ENCODE data around the gene POMT2.

DNA sequence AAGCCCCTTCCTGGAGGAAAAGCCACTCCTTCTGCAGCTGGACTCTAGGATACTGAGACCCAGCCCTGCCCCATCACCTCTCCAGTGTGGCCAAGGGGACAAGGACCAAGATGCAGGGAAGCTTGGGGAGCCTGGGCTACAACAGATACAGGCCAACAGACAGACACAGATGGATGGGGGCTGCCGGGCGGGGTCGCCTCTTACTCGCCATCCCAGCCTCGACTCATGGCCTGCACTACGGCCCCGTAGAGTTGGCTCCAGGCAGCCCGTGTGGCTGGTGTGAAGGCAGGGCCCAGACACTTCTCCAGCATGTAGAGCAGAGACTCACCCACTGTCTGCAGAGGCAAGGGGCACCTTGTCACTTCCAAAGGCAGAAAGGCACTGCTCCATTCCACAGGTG lies 54.3 kb downstream of the POMT2 start:
- TF ChIP-seq, protein P1, sequence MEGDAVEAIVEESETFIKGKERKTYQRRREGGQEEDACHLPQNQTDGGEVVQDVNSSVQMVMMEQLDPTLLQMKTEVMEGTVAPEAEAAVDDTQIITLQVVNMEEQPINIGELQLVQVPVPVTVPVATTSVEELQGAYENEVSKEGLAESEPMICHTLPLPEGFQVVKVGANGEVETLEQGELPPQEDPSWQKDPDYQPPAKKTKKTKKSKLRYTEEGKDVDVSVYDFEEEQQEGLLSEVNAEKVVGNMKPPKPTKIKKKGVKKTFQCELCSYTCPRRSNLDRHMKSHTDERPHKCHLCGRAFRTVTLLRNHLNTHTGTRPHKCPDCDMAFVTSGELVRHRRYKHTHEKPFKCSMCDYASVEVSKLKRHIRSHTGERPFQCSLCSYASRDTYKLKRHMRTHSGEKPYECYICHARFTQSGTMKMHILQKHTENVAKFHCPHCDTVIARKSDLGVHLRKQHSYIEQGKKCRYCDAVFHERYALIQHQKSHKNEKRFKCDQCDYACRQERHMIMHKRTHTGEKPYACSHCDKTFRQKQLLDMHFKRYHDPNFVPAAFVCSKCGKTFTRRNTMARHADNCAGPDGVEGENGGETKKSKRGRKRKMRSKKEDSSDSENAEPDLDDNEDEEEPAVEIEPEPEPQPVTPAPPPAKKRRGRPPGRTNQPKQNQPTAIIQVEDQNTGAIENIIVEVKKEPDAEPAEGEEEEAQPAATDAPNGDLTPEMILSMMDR (IDR thresholded peaks at IDR 0.05), result no peak
- TF ChIP-seq POLR2A (IDR thresholded peaks at IDR 0.05), result no peak

All from heart left ventricle (tissue), 13 donors.